Upper lobe of left lung (tissue), 4 donors: ENCODE results near the gene PDHB.
A peak's percentile ranks its signal among the peaks of the same experiment; 100 is the strongest.

Source experiments
- POLR2A ChIP-seq, 4 donors: fragments of 450-650 bp; IDR thresholded peaks; one replicate each; pipeline ENCODE4 v1.5.1; 2016 to 2017; ENCODE audit warnings: antibody characterized with exemption in 4 of 4, mild to moderate bottlenecking in 2 of 4
- TF ChIP-seq, protein P1 (sequence below), 6 experiments: fragments of 450-650 bp in 4 of 6; fragments of 200-600 bp in 2 of 6; sonication (generic) in 2 of 6; IDR thresholded peaks; one replicate each; pipeline ENCODE4 v1.5.1; 2016 to 2019; ENCODE audit warnings: antibody characterized with exemption in 6 of 6

DNA sequence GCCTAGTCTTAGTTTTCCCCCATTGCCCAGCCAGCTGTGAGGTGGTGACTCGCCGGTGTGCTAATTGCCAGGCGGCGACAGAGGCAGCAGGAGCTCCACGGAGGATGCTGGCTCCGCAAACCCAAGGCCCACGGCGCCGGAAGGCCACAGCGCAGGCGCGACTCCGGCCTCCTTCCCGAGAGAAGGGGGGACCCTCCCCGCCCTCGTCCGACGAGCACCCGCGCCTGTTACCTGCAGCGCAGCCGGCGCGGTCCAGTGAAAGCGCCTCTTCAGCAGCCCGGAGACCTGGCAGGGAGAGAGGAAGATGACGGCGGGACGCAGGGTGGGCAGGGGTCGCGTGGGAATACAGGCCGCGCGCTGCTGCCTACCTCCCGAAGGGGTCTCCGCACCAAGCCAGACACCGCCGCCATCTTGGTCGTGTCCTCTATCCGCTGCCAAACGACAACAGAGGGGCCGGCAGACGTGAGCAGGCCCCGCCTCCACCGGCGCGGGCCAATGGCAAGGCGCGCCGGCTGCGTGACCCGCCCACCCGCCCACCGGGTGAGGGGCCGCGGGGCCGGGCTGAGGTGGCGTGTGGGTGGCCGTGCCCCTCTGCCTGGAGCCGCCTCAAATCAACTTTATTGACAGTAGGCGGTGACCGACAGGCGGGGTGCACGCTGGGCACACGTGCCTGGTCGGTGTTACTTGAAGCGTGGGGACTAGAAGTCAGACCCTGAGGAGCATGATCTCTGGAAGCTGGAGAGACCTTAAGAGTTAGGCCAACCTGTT lies at the start of gene PDHB:
- peak in 3 of 4 donors; percentile 72 to 90 (median 76) for TF ChIP-seq POLR2A (IDR thresholded peaks at IDR 0.05)
- TF ChIP-seq, protein P1, sequence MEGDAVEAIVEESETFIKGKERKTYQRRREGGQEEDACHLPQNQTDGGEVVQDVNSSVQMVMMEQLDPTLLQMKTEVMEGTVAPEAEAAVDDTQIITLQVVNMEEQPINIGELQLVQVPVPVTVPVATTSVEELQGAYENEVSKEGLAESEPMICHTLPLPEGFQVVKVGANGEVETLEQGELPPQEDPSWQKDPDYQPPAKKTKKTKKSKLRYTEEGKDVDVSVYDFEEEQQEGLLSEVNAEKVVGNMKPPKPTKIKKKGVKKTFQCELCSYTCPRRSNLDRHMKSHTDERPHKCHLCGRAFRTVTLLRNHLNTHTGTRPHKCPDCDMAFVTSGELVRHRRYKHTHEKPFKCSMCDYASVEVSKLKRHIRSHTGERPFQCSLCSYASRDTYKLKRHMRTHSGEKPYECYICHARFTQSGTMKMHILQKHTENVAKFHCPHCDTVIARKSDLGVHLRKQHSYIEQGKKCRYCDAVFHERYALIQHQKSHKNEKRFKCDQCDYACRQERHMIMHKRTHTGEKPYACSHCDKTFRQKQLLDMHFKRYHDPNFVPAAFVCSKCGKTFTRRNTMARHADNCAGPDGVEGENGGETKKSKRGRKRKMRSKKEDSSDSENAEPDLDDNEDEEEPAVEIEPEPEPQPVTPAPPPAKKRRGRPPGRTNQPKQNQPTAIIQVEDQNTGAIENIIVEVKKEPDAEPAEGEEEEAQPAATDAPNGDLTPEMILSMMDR (IDR thresholded peaks at IDR 0.05), result peak in 2 of 6 experiments; percentile 4 to 24
